ENCODE measurements around the gene PPP2R2C.

The PPP2R2C gene

GRCh38 chr4:6298852-6299251 lies 173.6 kb downstream of the PPP2R2C start:
- DNase-seq, result no peak

GRCh38 chr4:6298035-6298434 lies 174.4 kb downstream of the PPP2R2C start:
- DNase-seq, result no peak

- DNase-seq, result no peak
These were observed 175.1 kb downstream of the PPP2R2C start for GRCh38 chr4:6297266-6297815.

DNA sequence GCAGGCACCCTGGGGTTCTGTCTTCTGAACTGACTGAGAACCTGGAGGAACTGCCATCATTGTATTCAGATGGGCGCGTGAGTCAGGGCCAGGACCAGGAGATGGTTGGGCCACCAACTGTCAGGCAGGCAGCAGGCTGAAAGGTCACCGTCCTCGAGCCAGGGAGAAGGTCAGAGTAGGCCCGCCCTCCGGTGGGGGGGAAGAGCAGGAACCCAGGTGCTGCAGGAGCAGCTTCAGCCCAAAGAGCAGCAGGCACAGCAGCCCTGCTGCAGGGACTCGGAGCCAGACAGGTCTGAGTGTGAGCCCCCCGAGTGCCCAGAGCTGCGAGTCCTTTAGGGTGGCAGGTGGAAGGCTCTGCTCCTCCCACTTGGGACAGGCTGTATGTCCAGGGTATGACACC lies 176.4 kb downstream of the PPP2R2C start:
- DNase-seq, result no peak

- no peak for DNase-seq
These were observed 176.9 kb downstream of the PPP2R2C start for GRCh38 chr4:6295495-6295894.

- no peak for DNase-seq
These were observed 177.6 kb downstream of the PPP2R2C start for GRCh38 chr4:6294705-6295421.

GRCh38 chr4:6293661-6294060 lies 178.8 kb downstream of the PPP2R2C start:
- no peak for DNase-seq

- DNase-seq, result no peak
These were observed 179.3 kb downstream of the PPP2R2C start for GRCh38 chr4:6293097-6293445.

- DNase-seq, result no peak
These were observed 179.9 kb downstream of the PPP2R2C start for GRCh38 chr4:6292376-6293096.

- no peak for DNase-seq
These were observed 180.6 kb downstream of the PPP2R2C start for GRCh38 chr4:6291784-6292297.

DNA sequence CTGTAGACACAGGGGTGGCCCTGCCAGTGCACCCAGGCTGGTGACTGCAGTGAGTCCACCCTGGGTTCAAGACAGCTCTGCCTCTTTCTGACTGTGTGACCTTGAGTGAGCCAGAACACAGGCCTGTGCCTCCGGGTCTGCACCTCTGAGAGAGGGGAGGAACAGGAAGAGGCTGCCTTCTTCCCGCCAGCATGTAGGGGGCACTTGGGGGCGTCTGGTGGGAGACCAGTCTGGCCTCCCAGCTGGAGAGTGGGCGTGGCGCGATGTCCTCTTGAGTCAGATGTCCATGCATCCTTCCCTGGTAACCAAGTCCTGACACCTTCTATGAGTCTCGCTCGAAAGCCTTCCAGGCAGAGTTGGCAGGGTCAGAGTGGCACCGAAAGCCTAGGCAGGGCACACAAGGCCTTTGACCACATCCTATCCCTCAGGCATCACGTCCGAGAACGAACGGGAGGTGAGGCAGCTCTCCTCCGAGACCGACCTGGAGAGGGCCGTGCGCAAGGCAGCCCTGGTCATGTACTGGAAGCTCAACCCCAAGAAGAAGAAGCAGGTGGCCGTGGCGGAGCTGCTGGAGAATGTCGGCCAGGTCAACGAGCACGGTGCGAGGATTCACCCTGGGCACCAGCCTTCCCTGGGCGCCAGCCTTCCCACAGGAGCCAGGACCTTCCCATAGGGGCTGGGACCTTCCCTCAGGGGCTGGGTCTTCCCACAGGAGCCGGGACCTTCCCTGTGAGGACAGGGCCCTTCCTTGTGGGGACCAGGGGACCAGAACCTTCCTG lies 181.5 kb downstream of the PPP2R2C start:
- DNase-seq, result no peak

- DNase-seq, result no peak
These were observed 182.2 kb downstream of the PPP2R2C start for GRCh38 chr4:6290256-6290655.

- DNase-seq, result no peak
These were observed 183.5 kb downstream of the PPP2R2C start for GRCh38 chr4:6288871-6289270.

GRCh38 chr4:6288342-6288741 lies 184.1 kb downstream of the PPP2R2C start:
- DNase-seq, result no peak

- no peak for DNase-seq
These were observed 185.2 kb downstream of the PPP2R2C start for GRCh38 chr4:6287017-6287788.

DNA sequence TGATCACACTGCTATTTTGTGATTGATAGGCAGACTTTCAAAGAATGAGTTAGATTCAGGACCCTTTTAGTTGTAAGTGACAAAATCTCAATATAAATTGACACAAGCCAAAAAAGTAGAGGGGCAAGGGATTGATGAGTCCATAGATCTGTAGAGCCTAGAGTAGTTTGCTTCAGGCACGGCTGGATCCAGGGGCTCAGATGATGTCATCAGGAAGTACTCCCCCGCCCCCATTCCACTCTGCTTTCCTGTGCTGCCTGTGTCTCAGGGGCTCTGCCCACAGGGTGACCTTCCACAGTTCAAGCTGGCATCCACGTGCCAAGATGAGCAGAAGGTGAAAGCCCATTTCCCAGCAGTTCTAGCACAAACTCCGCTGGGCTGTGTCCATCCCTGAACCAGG lies 189.1 kb downstream of the PPP2R2C start:
- DNase-seq, result no peak

- no peak for DNase-seq
These were observed 190.1 kb downstream of the PPP2R2C start for GRCh38 chr4:6282314-6282771.

DNA sequence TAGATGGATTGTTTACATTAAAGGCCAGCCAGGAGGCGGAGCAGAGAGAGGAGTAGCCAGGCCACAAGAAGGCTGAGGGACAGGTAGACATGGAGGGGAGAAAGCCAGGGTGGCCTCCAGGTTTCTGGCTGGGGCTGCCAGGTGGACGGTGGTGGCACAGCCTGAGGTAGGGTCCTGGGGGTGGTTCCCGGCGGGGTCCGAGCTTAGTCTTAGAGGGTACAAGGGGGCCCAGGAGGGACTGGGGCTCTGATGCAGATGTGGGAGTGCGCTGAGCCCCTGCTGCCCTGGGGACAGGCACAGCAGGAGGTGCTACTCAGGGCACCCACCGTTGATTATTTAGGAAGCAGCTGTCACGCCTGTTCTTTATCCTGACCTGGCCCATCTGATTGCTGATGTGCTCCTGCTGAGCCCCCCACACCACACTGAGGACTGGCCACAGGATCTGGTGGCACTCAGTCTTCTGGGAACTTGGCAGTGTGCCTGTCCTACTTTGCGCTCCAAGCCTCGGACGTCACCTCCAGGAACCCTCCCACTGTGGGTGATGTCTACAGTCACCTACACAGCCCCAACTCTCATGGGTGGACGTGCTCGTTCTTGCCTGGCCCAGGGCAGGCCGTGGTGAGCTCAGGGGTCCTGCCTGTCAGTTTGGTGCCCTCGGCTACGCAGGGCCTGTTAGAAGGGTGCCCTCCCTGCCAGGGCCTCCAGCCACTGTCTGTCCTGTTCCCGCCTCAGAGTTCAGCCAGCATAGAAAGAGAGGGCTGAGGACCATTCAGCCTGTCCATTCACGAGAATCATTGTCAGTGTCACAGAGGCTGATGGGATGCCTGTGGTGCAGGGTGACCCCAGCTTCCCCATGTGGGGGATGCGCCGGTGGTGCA lies 190.7 kb downstream of the PPP2R2C start:
- DNase-seq, result no peak

- DNase-seq, result no peak
These were observed 191.9 kb downstream of the PPP2R2C start for GRCh38 chr4:6280365-6280996.

DNA sequence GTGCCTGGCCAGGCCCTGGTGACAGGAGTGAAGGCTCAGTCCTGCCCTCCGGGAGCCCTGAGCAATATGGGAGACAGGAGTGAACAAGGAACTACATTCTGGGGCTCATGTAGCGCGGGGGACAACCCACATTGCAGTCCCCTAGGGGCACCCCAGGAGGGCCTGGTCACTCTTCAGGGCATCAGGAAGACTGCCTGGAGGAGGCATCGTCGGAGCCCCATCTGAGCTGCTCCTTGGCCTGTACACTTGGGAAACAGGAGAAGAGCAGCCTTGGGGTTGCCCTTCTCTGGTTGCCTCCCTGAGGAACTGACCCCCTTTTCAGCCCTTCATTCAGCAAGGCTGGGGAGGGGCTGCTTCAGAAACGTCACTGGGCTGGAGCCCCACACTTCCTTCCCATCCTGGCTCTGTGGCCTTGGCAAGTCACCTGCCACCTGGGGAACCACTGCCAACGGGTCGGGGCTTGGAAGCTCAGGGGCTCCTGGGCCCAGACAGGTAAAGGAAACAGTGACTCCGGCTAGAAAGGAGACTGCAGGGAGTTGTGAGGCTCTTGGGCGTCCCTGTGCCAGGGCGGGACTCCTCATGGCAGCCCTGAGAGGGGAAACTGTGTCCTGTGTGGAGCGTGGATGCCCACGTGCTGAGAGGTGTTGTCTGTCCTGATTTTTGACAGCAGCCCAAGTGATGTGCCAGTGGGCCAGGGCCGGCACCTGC lies 192.7 kb downstream of the PPP2R2C start:
- no peak for DNase-seq
